ENCODE data around the gene APOBEC3B. TPM values are rescaled to one million over a fixed set of nuclear protein-coding genes. Genes with fewer than 3 reads are reported as not detected.

APOBEC3B gene
- total and polyA plus RNA-seq, 9 of the 15 experiments (the other 6 are each of a cell fraction or from before 2014, with no cell fraction given) = 5.9 to 166 (median 43.2) TPM

DNA sequence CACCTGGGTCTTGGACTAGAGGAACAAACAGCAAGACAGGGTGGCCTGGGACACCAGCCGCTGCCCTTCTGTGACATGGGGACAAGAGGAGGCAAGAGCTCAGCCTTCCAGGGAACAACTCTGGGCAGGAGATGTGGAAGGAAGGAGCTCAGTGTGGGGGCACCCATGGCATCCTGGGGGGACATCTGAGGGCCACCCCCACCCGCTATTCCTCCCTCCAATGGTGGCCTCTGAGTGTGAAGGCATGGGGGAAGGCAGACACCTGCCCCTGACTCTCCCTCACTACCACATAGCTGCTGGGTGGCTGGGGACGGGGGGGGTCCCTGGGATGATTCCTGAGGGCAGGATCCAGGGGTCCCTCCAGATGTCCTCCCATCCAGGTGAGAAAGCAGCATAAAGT lies 4.5 kb downstream of the APOBEC3B start (continued):
- TF ChIP-seq HDAC3 (IDR thresholded peaks at IDR 0.05; ENCODE audit: borderline replicate concordance, partially characterized antibody) = no peak

DNA sequence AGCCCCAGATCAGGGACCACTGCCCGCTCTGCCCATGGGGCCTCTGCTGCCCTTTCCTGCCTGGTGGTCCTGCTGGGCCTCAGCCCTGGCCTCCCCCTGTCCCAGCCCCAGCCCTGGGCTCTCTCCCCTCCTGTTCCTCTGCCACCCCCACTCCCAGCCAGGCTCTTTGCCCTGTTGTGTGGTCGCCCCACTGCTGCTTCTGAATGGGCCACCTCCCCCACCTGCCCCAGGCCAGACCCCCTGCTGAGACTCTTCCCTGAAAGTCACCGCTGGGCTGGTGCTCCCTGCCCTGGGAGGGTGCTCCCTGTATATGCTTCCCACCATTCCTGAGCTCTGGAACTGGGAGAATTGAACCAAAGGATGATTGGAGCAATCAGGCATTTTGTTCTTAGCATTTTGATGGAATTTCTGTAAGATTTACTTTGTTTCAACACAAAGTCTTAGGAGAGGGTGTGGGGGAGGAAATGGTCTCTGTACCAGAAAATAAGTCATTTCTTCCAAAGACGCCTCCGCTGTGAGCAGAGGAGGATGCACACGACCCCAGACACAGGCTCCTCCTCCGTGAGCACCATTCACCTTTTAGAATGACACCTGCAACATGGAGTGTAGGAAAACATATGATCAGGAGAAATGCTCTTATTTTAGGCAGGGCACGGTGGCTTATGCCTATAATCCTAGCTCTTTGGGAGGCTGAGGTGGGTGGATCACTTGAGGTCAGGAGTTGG lies 5.2 kb downstream of the APOBEC3B start:
- FAIRE-seq = no peak

More for the DNA sequence above, 5.2 kb downstream of the APOBEC3B start:
- H3K9me3 ChIP-seq (replicated peaks; ENCODE audit: control insufficient read depth, insufficient read depth, low read depth, low read length) = peaks cover 9% of the 10 kb centered on the region
- TF ChIP-seq ZNF134 (CRISPR knock-in tag; conservative IDR thresholded peaks at IDR 0.05) (no peak), RBFOX2 (IDR thresholded peaks at IDR 0.05; ENCODE audit: low read depth, low read length) (peak; percentile 36; the same call in 1 of the 2 replicates), FUS (optimal IDR thresholded peaks at IDR 0.05; ENCODE audit: low read depth, low read length) (no peak), ZFPM2 (CRISPR knock-in tag; IDR thresholded peaks at IDR 0.05) (no peak), DPF2 (IDR thresholded peaks at IDR 0.05) (no peak), BCL6 (CRISPR knock-in tag; IDR thresholded peaks at IDR 0.05) (no peak), ZNF263 (CRISPR knock-in tag; IDR thresholded peaks at IDR 0.05; ENCODE audit: borderline replicate concordance) (peak; percentile 93), GABPA (tag; conservative IDR thresholded peaks at IDR 0.05; ENCODE audit: low read depth) (no peak), ARHGAP35 (IDR thresholded peaks at IDR 0.05; ENCODE audit: partially characterized antibody) (no peak), SMARCB1 (IDR thresholded peaks at IDR 0.05; ENCODE audit: insufficient read length, low read depth) (no peak), TBL1XR1 (IDR thresholded peaks at IDR 0.05; ENCODE audit: low read length in 2 of 2) (no peak), SRSF9 (IDR thresholded peaks at IDR 0.05; ENCODE audit: borderline replicate concordance, low read depth, low read length) (no peak), JUN (IDR thresholded peaks at IDR 0.05; ENCODE audit: borderline replicate concordance, low read depth, low read length) (no peak), JUN (CRISPR knock-in tag; IDR thresholded peaks at IDR 0.05; ENCODE audit: borderline replicate concordance) (no peak)
- TF ChIP-seq, protein P1, sequence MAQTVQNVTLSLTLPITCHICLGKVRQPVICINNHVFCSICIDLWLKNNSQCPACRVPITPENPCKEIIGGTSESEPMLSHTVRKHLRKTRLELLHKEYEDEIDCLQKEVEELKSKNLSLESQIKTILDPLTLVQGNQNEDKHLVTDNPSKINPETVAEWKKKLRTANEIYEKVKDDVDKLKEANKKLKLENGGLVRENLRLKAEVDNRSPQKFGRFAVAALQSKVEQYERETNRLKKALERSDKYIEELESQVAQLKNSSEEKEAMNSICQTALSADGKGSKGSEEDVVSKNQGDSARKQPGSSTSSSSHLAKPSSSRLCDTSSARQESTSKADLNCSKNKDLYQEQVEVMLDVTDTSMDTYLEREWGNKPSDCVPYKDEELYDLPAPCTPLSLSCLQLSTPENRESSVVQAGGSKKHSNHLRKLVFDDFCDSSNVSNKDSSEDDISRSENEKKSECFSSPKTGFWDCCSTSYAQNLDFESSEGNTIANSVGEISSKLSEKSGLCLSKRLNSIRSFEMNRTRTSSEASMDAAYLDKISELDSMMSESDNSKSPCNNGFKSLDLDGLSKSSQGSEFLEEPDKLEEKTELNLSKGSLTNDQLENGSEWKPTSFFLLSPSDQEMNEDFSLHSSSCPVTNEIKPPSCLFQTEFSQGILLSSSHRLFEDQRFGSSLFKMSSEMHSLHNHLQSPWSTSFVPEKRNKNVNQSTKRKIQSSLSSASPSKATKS (CRISPR knock-in tag; IDR thresholded peaks at IDR 0.05) = no peak
- TF ChIP-seq, protein P2, sequence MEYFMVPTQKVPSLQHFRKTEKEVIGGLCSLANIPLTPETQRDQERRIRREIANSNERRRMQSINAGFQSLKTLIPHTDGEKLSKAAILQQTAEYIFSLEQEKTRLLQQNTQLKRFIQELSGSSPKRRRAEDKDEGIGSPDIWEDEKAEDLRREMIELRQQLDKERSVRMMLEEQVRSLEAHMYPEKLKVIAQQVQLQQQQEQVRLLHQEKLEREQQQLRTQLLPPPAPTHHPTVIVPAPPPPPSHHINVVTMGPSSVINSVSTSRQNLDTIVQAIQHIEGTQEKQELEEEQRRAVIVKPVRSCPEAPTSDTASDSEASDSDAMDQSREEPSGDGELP (CRISPR knock-in tag; IDR thresholded peaks at IDR 0.05; ENCODE audit: borderline replicate concordance) = no peak
- TF ChIP-seq, protein P3, sequence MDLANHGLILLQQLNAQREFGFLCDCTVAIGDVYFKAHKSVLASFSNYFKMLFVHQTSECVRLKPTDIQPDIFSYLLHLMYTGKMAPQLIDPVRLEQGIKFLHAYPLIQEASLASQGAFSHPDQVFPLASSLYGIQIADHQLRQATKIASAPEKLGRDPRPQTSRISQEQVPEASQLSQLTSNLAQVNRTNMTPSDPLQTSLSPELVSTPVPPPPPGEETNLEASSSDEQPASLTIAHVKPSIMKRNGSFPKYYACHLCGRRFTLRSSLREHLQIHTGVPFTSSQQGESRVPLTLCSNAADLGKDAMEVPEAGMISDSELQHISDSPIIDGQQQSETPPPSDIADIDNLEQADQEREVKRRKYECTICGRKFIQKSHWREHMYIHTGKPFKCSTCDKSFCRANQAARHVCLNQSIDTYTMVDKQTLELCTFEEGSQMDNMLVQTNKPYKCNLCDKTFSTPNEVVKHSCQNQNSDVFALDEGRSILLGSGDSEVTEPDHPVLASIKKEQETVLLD (IDR thresholded peaks at IDR 0.05) = no peak
- POLR2A ChIA-PET = no interaction called here
- H2AFZ ChIP-seq (ENCODE audit: low read depth, low read length) = no peak overlapping the region
- no peak overlapping the region for H3K9ac ChIP-seq (ENCODE audit: insufficient read depth in 1 of 2, low read depth in 2 of 2, low read length in 2 of 2)
- peaks cover 10% of the 10 kb centered on the region for H3K79me2 ChIP-seq (ENCODE audit: control insufficient read depth, insufficient read depth, low read length)
- 72% methylated on average over 6 of the region's 8 CpGs for WGBS (ENCODE audit: insufficient coverage, low coverage, missing lambda C conversion rate)
- peaks cover 2 to 14% of the 10 kb centered on the region in 2 experiments; a peak in 2 of 5 replicates for H3K4me1 ChIP-seq (replicated peaks in 1 of 2; ENCODE audit: control insufficient read depth in 2 of 2, insufficient read depth in 2 of 2, low read length in 2 of 2)
- CTCF ChIA-PET (ENCODE audit: low intra/inter-chr PET ratio) = no interaction called here
- H4K20me1 ChIP-seq (replicated peaks; ENCODE audit: control insufficient read depth, insufficient read depth, low read length) = no peaks in the 10 kb centered on the region
- H3K4me3 ChIP-seq = no peak overlapping the region
- intact Hi-C loops (cut with micrococcal nuclease) = no loop called here
- H3K4me2 ChIP-seq (ENCODE audit: insufficient read depth, low read length) = no peak overlapping the region
- ATAC-seq = no peak
- BruUV-seq (replicated peaks) = no TSS peak
- H3K9me1 ChIP-seq (ENCODE audit: control insufficient read depth, insufficient read depth, low read length) = no peaks in the 10 kb centered on the region
- no peaks in the 10 kb centered on the region for H3K27me3 ChIP-seq (ENCODE audit: control insufficient read depth in 2 of 2, insufficient read depth in 2 of 2, low read length in 2 of 2)
- H3K27ac ChIP-seq (ENCODE audit: extremely low read depth, low read depth, low read length) = no peak overlapping the region
- H3K36me3 ChIP-seq (ENCODE audit: control insufficient read depth, insufficient read depth, low read length) = 0 out of 3 replicates have a peak, but pooled peaks cover 3% of the 10 kb centered on the region
- in situ Hi-C loops (cut with MboI) = no loop called here
- DNase-seq (ENCODE audit: extremely low read depth in 1 of 4, low spot score in 3 of 4) = no peak

All from K562 (cell line).